Breast epithelium (tissue), 3 donors: ENCODE measurements around the gene BET1L.

Experiments used
- POLR2A ChIP-seq: fragments of 450-650 bp; IDR thresholded peaks from one replicate; pipeline ENCODE4 v1.6.1; 2016; ENCODE audit warnings: antibody characterized with exemption, mild to moderate bottlenecking, moderate library complexity
- POLR2AphosphoS5 ChIP-seq, 3 donors: sonication (generic); formaldehyde crosslinking; IDR thresholded peaks; one replicate each; pipeline ENCODE4 v1.6.1; 2017; ENCODE audit warnings: antibody characterized with exemption in 3 of 3
- TF ChIP-seq, protein P1 (sequence below), 3 donors: fragments of 450-650 bp; IDR thresholded peaks; one replicate each; pipeline ENCODE4 v1.5.1; 2016 to 2017; ENCODE audit warnings: antibody characterized with exemption in 3 of 3, mild to moderate bottlenecking in 3 of 3, moderate library complexity in 3 of 3

- TF ChIP-seq, protein P1, sequence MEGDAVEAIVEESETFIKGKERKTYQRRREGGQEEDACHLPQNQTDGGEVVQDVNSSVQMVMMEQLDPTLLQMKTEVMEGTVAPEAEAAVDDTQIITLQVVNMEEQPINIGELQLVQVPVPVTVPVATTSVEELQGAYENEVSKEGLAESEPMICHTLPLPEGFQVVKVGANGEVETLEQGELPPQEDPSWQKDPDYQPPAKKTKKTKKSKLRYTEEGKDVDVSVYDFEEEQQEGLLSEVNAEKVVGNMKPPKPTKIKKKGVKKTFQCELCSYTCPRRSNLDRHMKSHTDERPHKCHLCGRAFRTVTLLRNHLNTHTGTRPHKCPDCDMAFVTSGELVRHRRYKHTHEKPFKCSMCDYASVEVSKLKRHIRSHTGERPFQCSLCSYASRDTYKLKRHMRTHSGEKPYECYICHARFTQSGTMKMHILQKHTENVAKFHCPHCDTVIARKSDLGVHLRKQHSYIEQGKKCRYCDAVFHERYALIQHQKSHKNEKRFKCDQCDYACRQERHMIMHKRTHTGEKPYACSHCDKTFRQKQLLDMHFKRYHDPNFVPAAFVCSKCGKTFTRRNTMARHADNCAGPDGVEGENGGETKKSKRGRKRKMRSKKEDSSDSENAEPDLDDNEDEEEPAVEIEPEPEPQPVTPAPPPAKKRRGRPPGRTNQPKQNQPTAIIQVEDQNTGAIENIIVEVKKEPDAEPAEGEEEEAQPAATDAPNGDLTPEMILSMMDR (IDR thresholded peaks at IDR 0.05) = no peak
- TF ChIP-seq POLR2A (no peak), POLR2AphosphoS5 (IDR thresholded peaks at IDR 0.05) (no peak)
These were observed 3.1 kb downstream of the BET1L start for GRCh38 chr11:203945-204586.
